ENCODE measurements around the gene CDH22.

DNA sequence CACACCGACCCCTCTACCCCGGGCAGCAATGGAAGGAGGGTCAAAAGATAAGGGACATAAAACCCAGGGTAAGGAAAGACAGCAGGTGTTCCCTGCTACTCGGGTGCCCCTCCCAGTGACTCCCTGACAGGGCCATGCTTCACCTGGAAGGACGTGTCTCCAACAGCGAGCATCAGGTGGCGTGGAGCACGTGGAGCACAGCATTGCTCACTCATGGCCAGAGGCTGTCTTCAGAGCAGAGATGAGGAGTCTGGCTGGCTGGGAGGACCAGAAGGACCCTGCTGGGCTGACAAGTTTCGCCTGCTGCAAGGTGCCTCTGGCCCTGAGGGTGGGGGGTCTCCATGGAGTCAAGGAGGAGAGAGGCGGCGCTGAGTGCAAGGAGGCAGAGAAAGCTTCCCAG lies 15.3 kb upstream of the CDH22 start:
- TF ChIP-seq, protein P1, sequence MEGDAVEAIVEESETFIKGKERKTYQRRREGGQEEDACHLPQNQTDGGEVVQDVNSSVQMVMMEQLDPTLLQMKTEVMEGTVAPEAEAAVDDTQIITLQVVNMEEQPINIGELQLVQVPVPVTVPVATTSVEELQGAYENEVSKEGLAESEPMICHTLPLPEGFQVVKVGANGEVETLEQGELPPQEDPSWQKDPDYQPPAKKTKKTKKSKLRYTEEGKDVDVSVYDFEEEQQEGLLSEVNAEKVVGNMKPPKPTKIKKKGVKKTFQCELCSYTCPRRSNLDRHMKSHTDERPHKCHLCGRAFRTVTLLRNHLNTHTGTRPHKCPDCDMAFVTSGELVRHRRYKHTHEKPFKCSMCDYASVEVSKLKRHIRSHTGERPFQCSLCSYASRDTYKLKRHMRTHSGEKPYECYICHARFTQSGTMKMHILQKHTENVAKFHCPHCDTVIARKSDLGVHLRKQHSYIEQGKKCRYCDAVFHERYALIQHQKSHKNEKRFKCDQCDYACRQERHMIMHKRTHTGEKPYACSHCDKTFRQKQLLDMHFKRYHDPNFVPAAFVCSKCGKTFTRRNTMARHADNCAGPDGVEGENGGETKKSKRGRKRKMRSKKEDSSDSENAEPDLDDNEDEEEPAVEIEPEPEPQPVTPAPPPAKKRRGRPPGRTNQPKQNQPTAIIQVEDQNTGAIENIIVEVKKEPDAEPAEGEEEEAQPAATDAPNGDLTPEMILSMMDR (IDR thresholded peaks at IDR 0.05 in 2 of 3, conservative IDR thresholded peaks at IDR 0.05 in 1 of 3; ENCODE audit: insufficient read depth in 2 of 3, low read depth in 1 of 3, low read length in 3 of 3): no peak
- no peak for TF ChIP-seq ZNF140 (CRISPR knock-in tag; IDR thresholded peaks at IDR 0.05)
- no peak for TF ChIP-seq KDM1A (IDR thresholded peaks at IDR 0.05)
- TF ChIP-seq, protein P2, sequence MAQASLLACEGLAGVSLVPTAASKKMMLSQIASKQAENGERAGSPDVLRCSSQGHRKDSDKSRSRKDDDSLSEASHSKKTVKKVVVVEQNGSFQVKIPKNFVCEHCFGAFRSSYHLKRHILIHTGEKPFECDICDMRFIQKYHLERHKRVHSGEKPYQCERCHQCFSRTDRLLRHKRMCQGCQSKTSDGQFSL (CRISPR knock-in tag; IDR thresholded peaks at IDR 0.05): no peak
- TF ChIP-seq, protein P2 (tag; IDR thresholded peaks at IDR 0.05): no peak
- TF ChIP-seq ESRRA (IDR thresholded peaks at IDR 0.05; ENCODE audit: borderline replicate concordance, low read depth): no peak
- TF ChIP-seq, protein P3, sequence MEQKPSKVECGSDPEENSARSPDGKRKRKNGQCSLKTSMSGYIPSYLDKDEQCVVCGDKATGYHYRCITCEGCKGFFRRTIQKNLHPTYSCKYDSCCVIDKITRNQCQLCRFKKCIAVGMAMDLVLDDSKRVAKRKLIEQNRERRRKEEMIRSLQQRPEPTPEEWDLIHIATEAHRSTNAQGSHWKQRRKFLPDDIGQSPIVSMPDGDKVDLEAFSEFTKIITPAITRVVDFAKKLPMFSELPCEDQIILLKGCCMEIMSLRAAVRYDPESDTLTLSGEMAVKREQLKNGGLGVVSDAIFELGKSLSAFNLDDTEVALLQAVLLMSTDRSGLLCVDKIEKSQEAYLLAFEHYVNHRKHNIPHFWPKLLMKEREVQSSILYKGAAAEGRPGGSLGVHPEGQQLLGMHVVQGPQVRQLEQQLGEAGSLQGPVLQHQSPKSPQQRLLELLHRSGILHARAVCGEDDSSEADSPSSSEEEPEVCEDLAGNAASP (IDR thresholded peaks at IDR 0.05): no peak
- TF ChIP-seq HEY1 (CRISPR knock-in tag; IDR thresholded peaks at IDR 0.05; ENCODE audit: borderline replicate concordance): no peak
- TF ChIP-seq CBX8 (IDR thresholded peaks at IDR 0.05; ENCODE audit: borderline replicate concordance, extremely low read depth, low read depth, low read length, poor library complexity, severe bottlenecking): no peak
- TF ChIP-seq CREB1 (IDR thresholded peaks at IDR 0.05): no peak
- TF ChIP-seq CREB1 (CRISPR knock-in tag; IDR thresholded peaks at IDR 0.05): no peak
- no peak for TF ChIP-seq ATF3 (IDR thresholded peaks at IDR 0.05)
- TF ChIP-seq ATF3 (CRISPR knock-in tag; conservative IDR thresholded peaks at IDR 0.05): no peak
- TF ChIP-seq HDAC6 (IDR thresholded peaks at IDR 0.05; ENCODE audit: low read depth, low read length): no peak
- no peak for TF ChIP-seq MXI1 (IDR thresholded peaks at IDR 0.05; ENCODE audit: low read depth, low read length)
- no peak for TF ChIP-seq FOXA1 (IDR thresholded peaks at IDR 0.05; ENCODE audit: borderline replicate concordance)
- no peak for TF ChIP-seq PHB2 (IDR thresholded peaks at IDR 0.05; ENCODE audit: low read depth)
